ENCODE data around the gene CD160. TPM values are rescaled to one million over a fixed set of nuclear protein-coding genes. Genes with fewer than 3 reads are reported as not detected.
A peak's percentile ranks its signal among the peaks of the same experiment; 100 is the strongest.
"Not testable (repeated sequence)": the region's sequence is repeated elsewhere in the genome, so short reads cannot be mapped to it uniquely, and the experiment has no call there.

Gene CD160
- total RNA-seq, 1 donor from 2014 or later = not detected

GRCh38 chr1:145710291-145711027 lies 8.8 kb upstream of the CD160 start:
- DNase-seq = no peak

- no peak for DNase-seq
Measured at GRCh38 chr1:145711213-145711651, 8.1 kb upstream of the CD160 start.

- peak; percentile 14 for DNase-seq
Measured at GRCh38 chr1:145714524-145715111, 4.7 kb upstream of the CD160 start.

GRCh38 chr1:145716641-145717345 lies 2.5 kb upstream of the CD160 start:
- DNase-seq = no peak

- no peak for DNase-seq
Measured at GRCh38 chr1:145717833-145718232, 1.5 kb upstream of the CD160 start.

GRCh38 chr1:145718465-145718864 lies 834 bp upstream of the CD160 start:
- not testable (repeated sequence) for DNase-seq

GRCh38 chr1:145720556-145720877 lies 1.2 kb downstream of the CD160 start:
- no peak for DNase-seq

GRCh38 chr1:145720878-145721671 lies 1.8 kb downstream of the CD160 start:
- DNase-seq = peak; percentile 70

GRCh38 chr1:145726193-145726592 lies 6.9 kb downstream of the CD160 start:
- not testable (repeated sequence) for DNase-seq

- no peak for DNase-seq
Measured at GRCh38 chr1:145729196-145729595, 9.9 kb downstream of the CD160 start.

- no peak for DNase-seq
Measured at GRCh38 chr1:145729666-145730436, 10.6 kb downstream of the CD160 start.

- no peak for DNase-seq
Measured at GRCh38 chr1:145730467-145730866, 11.2 kb downstream of the CD160 start.

- no peak for DNase-seq
Measured at GRCh38 chr1:145730900-145731299, 11.6 kb downstream of the CD160 start.

- no peak for DNase-seq
Measured at GRCh38 chr1:145736191-145736590, 16.9 kb downstream of the CD160 start.

- DNase-seq = no peak
Measured at GRCh38 chr1:145740269-145740668, 21.0 kb downstream of the CD160 start.

- DNase-seq = no peak
Measured at GRCh38 chr1:145747398-145748247, 28.3 kb downstream of the CD160 start.

- peak; percentile 35 for DNase-seq
Measured at GRCh38 chr1:145750426-145750825, 31.1 kb downstream of the CD160 start.

GRCh38 chr1:145751491-145752037 lies 32.3 kb downstream of the CD160 start:
- DNase-seq = peak; percentile 20

GRCh38 chr1:145757420-145757819 lies 38.1 kb downstream of the CD160 start:
- DNase-seq = no peak

GRCh38 chr1:145758116-145758515 lies 38.8 kb downstream of the CD160 start:
- DNase-seq = no peak

GRCh38 chr1:145758575-145758974 lies 39.3 kb downstream of the CD160 start:
- DNase-seq = no peak

All from tongue (tissue), 2 donors.